HFFc6 (cell line): Measurements from ENCODE around the gene VSIG10L. TPM values are rescaled to one million over a fixed set of nuclear protein-coding genes. Genes with fewer than 3 reads are reported as not detected.

ENCODE experiments used
- DNase-seq: peaks from one replicate; pipeline ENCODE4 v3.0.0-alpha.2; 2018
- H3K27ac Mint-ChIP-seq: 2 replicates; pipeline ENCODE4 v1.8.0; 2020; ENCODE audit warnings: mild to moderate bottlenecking, mixed read lengths
- H3K27me3 Mint-ChIP-seq: 2 replicates; pipeline ENCODE4 v1.8.0; 2021; ENCODE audit warnings: mild to moderate bottlenecking, moderate library complexity, mixed read lengths; ENCODE audit not compliant: insufficient read depth
- H3K36me3 Mint-ChIP-seq: 2 replicates; pipeline ENCODE4 v1.8.0; 2021; ENCODE audit warnings: low read depth, mixed read lengths
- H3K4me1 Mint-ChIP-seq: 2 replicates; pipeline ENCODE4 v1.8.0; 2020; ENCODE audit warnings: low read depth, mixed read lengths
- H3K4me3 Mint-ChIP-seq: 2 replicates; pipeline ENCODE4 v1.8.0; 2020; ENCODE audit warnings: mild to moderate bottlenecking, moderate library complexity, mixed read lengths
- H3K9me3 Mint-ChIP-seq: 2 replicates; pipeline ENCODE4 v1.8.0; 2020; ENCODE audit warnings: mild to moderate bottlenecking, mixed read lengths
- total RNA-seq, 6 experiments: library from RNA; stranded (reverse); fragmentation: NEBNext Ultra II Directional; extraction: Animal tissue kit (Norgen Biotek cat#: 25700); gene quantifications; 2 replicates in 1 of 6; 3 replicates in 5 of 6; pipeline ENCODE4 v1.2.3, GENCODE V29; 2021
- TF ChIP-seq, protein P1 (sequence below): fragments of 200-600 bp; sonication (generic); IDR thresholded peaks from 2 replicates; pipeline ENCODE4 v1.5.0; 2021; ENCODE audit warnings: antibody characterized with exemption, mild to moderate bottlenecking

Gene VSIG10L
- total RNA-seq, 6 experiments from 2014 or later: 0.79 to 1.6 (median 0.89) TPM

DNA sequence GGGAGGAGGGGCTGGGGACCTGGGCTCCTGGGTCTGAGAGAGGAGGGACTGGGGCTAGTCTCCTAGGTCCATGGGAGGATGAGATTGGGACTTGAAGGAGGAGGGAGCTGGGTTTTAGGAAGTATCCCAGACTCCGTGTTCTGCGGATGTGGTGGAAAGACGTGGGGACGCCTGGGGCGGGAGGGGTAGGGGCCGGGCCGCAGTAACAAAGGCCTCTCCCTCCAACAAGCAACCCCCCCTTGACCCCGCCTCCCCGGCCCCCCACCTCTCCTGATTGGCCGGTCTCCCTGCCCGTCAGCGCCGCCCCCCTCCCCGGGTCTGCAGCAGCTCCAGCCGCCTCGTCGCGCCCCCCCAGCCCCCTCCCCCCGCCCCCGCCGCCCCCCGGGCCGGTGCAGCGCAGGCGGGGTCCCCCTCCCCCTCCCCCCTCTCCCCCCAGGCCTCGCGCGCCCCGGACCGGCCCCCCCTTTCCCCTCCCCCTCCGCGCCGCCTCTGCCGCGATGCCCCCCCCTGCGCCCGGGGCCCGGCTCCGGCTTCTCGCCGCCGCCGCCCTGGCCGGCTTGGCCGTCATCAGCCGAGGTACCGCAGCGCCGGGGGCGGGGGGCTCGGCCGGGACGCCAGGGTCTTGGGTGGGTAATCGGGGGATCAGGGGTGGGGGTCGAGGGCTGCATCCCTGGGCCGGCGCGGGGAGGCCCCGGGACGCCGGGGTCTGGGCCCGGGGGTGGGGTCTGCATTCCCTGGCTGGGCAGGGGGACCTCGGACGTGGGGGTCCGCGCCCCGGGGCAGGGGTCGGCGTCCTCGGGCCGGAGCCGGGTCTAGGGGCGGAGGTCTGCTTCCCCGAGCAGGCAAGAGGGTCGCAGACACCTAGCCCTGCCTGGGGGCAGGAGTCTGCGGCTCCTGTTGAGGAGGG is 30.3 kb downstream of the VSIG10L start, which contains the start of gene IGLON5:
IGLON5 (plus strand) TSS at position 294 of the 907 bp plus-strand sequence; CDS start at position 498, 204 bp downstream.
- no peak within 1 kb of the TSS for H3K4me3 Mint-ChIP-seq
- peaks cover 16% of the 10 kb centered on the region for H3K9me3 Mint-ChIP-seq
- DNase-seq: no peak
- H3K4me1 Mint-ChIP-seq: no peaks in the 10 kb centered on the region
- no peaks in the 10 kb centered on the region for H3K36me3 Mint-ChIP-seq
- TF ChIP-seq, protein P1, sequence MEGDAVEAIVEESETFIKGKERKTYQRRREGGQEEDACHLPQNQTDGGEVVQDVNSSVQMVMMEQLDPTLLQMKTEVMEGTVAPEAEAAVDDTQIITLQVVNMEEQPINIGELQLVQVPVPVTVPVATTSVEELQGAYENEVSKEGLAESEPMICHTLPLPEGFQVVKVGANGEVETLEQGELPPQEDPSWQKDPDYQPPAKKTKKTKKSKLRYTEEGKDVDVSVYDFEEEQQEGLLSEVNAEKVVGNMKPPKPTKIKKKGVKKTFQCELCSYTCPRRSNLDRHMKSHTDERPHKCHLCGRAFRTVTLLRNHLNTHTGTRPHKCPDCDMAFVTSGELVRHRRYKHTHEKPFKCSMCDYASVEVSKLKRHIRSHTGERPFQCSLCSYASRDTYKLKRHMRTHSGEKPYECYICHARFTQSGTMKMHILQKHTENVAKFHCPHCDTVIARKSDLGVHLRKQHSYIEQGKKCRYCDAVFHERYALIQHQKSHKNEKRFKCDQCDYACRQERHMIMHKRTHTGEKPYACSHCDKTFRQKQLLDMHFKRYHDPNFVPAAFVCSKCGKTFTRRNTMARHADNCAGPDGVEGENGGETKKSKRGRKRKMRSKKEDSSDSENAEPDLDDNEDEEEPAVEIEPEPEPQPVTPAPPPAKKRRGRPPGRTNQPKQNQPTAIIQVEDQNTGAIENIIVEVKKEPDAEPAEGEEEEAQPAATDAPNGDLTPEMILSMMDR: no peak
- peaks cover 12% of the 10 kb centered on the region for H3K27me3 Mint-ChIP-seq
- no peak within 1 kb of the TSS for H3K27ac Mint-ChIP-seq

DNA sequence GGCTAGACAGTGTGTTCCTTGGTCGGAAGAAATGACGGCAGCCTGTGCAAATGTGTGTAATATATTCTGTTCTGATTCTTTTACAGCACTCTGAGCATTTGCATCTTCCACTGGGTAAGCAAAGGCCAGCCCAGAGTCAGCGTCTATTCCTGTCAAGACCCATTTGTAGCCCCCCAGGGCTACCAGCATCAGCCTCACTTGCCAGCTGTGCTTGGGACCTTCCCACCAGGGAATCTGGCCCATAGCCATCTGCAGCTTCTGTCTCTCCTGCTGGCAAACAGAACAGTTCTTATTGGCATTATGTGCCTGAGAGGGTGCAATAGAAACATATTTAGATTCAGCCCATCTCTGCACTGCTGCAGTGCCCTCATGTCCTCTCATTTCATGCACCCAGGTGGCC is 36.5 kb downstream of the VSIG10L start:
- H3K27ac Mint-ChIP-seq: no peak overlapping the region
- TF ChIP-seq, protein P1: no peak
- peaks cover 45% of the 10 kb centered on the region for H3K9me3 Mint-ChIP-seq
- H3K4me1 Mint-ChIP-seq: no peaks in the 10 kb centered on the region
- H3K4me3 Mint-ChIP-seq: no peak overlapping the region
- no peaks in the 10 kb centered on the region; the same call in 1 of the 2 replicates for H3K36me3 Mint-ChIP-seq
- H3K27me3 Mint-ChIP-seq: peaks cover 4% of the 10 kb centered on the region
- no peak for DNase-seq

DNA sequence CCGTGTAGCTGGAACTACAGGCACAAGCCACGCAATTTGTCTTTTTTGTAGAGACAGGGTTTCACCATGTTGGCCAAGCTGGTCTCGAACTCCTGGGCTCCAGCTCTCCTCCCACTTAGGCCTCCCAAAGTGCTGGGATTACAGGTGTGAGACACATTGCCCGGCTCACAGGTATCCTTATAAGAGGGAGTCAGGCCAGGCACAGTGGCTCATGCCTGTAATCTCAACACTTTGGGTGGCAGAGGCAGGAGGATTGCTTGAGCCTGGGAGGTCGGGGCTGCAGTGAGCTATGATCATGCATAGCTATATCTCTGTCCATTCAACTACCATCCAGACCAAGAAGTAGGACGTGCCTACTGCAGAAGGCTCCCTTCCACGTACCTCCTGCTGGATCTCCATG is 40.7 kb downstream of the VSIG10L start:
- Mint-ChIP-seq H3K4me3 (no peak overlapping the region), H3K36me3 (no peaks in the 10 kb centered on the region; the same call in 1 of the 2 replicates), H3K27me3 (peaks cover 7% of the 10 kb centered on the region), H3K9me3 (peaks cover 44% of the 10 kb centered on the region), H3K27ac (no peak overlapping the region), H3K4me1 (no peaks in the 10 kb centered on the region)
- no peak for DNase-seq
- TF ChIP-seq, protein P1: no peak

DNA sequence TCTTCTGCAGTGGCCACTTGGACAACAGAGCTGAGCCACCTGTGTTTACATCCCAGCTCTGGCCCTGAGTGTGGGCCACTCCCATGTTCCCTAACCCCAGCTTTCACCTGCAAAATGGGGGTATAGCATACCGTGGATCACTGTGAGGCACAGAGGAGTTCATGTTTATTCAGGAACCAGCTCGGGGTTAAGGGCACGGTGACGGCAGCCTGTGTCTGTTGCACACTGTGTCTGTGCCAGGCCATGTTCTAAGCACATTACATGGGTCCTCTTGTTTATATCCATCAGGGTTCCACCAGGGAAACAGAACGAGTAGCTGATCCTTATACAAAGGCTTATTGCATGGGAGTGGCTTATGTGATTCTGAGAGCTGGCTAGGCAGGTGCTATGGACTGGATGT is 44.5 kb downstream of the VSIG10L start:
- no peak for DNase-seq
- H3K4me3 Mint-ChIP-seq: no peak overlapping the region
- H3K36me3 Mint-ChIP-seq: peaks cover 8% of the 10 kb centered on the region; the same call in 1 of the 2 replicates
- no peak overlapping the region for H3K27ac Mint-ChIP-seq
- H3K4me1 Mint-ChIP-seq: no peaks in the 10 kb centered on the region
- peaks cover 38% of the 10 kb centered on the region for H3K9me3 Mint-ChIP-seq
- peaks cover 9% of the 10 kb centered on the region for H3K27me3 Mint-ChIP-seq
- TF ChIP-seq, protein P1: no peak

DNA sequence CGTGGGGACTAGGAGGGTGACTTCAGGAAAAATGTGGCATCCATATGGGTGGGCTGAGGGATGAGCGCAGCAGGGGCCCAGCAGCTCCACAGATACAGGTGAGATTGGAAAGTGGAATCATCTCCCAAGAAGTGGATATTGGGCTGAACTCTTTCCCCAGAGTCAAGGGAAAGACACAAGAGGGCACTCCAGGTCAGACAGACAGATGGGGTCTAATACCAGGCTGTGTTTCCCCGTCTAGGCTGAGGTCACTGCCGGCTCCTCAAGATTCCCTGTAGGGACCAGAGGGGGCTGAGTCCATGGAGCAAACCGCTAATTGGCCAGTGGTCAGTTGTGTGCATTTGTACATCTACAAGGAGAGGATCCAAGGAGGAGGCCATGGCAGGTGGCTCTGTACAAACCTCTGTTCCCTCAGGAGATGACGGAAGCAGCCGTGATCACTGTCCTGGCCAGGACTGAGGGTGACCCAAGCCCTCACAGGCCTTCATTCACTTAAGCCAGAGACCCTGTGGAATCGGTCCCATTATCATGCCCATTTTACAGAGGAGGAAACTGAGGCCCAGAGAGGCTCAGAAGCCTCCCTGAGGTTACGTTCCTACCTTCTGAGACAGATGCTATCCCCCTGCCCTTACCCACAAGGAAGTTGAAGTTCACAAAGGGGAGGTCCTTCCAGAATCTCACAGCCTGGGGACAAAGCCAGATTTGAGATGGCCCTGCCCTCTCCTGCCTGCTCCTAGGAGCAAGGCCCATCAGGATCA is 45.4 kb downstream of the VSIG10L start:
- TF ChIP-seq, protein P1: no peak
- H3K27ac Mint-ChIP-seq: no peak overlapping the region
- no peaks in the 10 kb centered on the region for H3K4me1 Mint-ChIP-seq
- peaks cover 10% of the 10 kb centered on the region for H3K27me3 Mint-ChIP-seq
- peaks cover 40% of the 10 kb centered on the region for H3K9me3 Mint-ChIP-seq
- no peak for DNase-seq
- H3K36me3 Mint-ChIP-seq: peaks cover 8% of the 10 kb centered on the region; the same call in 1 of the 2 replicates
- no peak overlapping the region for H3K4me3 Mint-ChIP-seq
